Activated CD4-positive, alpha-beta T cell treated with anti-CD3 and anti-CD28 coated beads, Interleukin-2, amount 10 ng/mL, durations not matched to agents 24 days and 14 days (primary cell): ENCODE results near the gene C3orf22. TPM values are rescaled to one million over a fixed set of nuclear protein-coding genes. Genes with fewer than 3 reads are reported as not detected.

Experiments used
- DNase-seq: peaks from one replicate; pipeline ENCODE4 v3.0.0; 2022
- H3K27ac Mint-ChIP-seq: one replicate; pipeline ENCODE4 v1.8.0; 2022; ENCODE audit warnings: mild to moderate bottlenecking, mixed read lengths
- H3K27me3 Mint-ChIP-seq: one replicate; pipeline ENCODE4 v1.8.0; 2022; ENCODE audit warnings: mixed read lengths
- H3K36me3 Mint-ChIP-seq: one replicate; pipeline ENCODE4 v1.8.0; 2022; ENCODE audit warnings: low read depth, mild to moderate bottlenecking, mixed read lengths
- H3K4me1 Mint-ChIP-seq: one replicate; pipeline ENCODE4 v1.8.0; 2021; ENCODE audit warnings: mixed read lengths
- H3K4me3 Mint-ChIP-seq: one replicate; pipeline ENCODE4 v1.8.0; 2022; ENCODE audit warnings: mild to moderate bottlenecking, moderate library complexity, mixed read lengths
- H3K9me3 Mint-ChIP-seq: one replicate; pipeline ENCODE4 v1.8.0; 2021; ENCODE audit warnings: mixed read lengths
- intact Hi-C: fragments of 100-400 bp; cut with micrococcal nuclease; formaldehyde crosslinking; loops from one replicate; pipeline ENCODE4 v1.15.1; 2023
- total RNA-seq: library from RNA; stranded (reverse); gene quantifications from 2 replicates; pipeline ENCODE4 v1.2.3, GENCODE V29; 2022

Gene C3orf22
- total RNA-seq, 1 donor from 2014 or later: not detected

GRCh38 chr3:126570103-126570541 is 11.4 kb upstream of the C3orf22 start:
- no peaks in the 10 kb centered on the region for H3K9me3 Mint-ChIP-seq

GRCh38 chr3:126569390-126569975 is 10.8 kb upstream of the C3orf22 start:
- H3K36me3 Mint-ChIP-seq: no peaks in the 10 kb centered on the region
- DNase-seq: peak; percentile 46
- H3K27ac Mint-ChIP-seq: no peak overlapping the region
- peaks cover 7% of the 10 kb centered on the region for H3K27me3 Mint-ChIP-seq
- intact Hi-C loops: no loop called here
- no peaks in the 10 kb centered on the region for H3K4me1 Mint-ChIP-seq
- no peak overlapping the region for H3K4me3 Mint-ChIP-seq
- H3K9me3 Mint-ChIP-seq: no peaks in the 10 kb centered on the region

More at GRCh38 chr3:126570103-126570541, 11.4 kb upstream of the C3orf22 start:
- Mint-ChIP-seq H3K27ac (no peak overlapping the region), H3K27me3 (peaks cover 7% of the 10 kb centered on the region), H3K36me3 (no peaks in the 10 kb centered on the region), H3K4me3 (no peak overlapping the region), H3K4me1 (no peaks in the 10 kb centered on the region)
- intact Hi-C loops: no loop called here
- DNase-seq: peak; percentile 48

- Mint-ChIP-seq H3K9me3 (no peaks in the 10 kb centered on the region), H3K4me3 (no peak overlapping the region), H3K4me1 (no peaks in the 10 kb centered on the region), H3K27ac (no peak overlapping the region), H3K27me3 (peaks cover 7% of the 10 kb centered on the region), H3K36me3 (no peaks in the 10 kb centered on the region)
- intact Hi-C loops: no loop called here
- DNase-seq: peak; percentile 41
These were observed 10.1 kb upstream of the C3orf22 start for GRCh38 chr3:126568776-126569342.

- peaks cover 7% of the 10 kb centered on the region for H3K27me3 Mint-ChIP-seq
- H3K4me3 Mint-ChIP-seq: no peak overlapping the region
- peak; percentile 40 for DNase-seq
These were observed 9.1 kb upstream of the C3orf22 start for GRCh38 chr3:126567696-126568438.

GRCh38 chr3:126562737-126563276 is 4.1 kb upstream of the C3orf22 start:
- no peaks in the 10 kb centered on the region for H3K4me1 Mint-ChIP-seq
- no peak for DNase-seq
- no peaks in the 10 kb centered on the region for H3K36me3 Mint-ChIP-seq
- intact Hi-C loops: no loop called here
- no peak overlapping the region for H3K4me3 Mint-ChIP-seq
- peaks cover 19% of the 10 kb centered on the region for H3K27me3 Mint-ChIP-seq
- H3K27ac Mint-ChIP-seq: no peak overlapping the region
- no peaks in the 10 kb centered on the region for H3K9me3 Mint-ChIP-seq

More at GRCh38 chr3:126567696-126568438, 9.1 kb upstream of the C3orf22 start:
- H3K27ac Mint-ChIP-seq: no peak overlapping the region
- intact Hi-C loops: no loop called here
- H3K36me3 Mint-ChIP-seq: no peaks in the 10 kb centered on the region
- no peaks in the 10 kb centered on the region for H3K9me3 Mint-ChIP-seq
- H3K4me1 Mint-ChIP-seq: no peaks in the 10 kb centered on the region

- H3K4me3 Mint-ChIP-seq: no peak overlapping the region
- no peak for DNase-seq
- no peaks in the 10 kb centered on the region for H3K4me1 Mint-ChIP-seq
- H3K27ac Mint-ChIP-seq: no peak overlapping the region
- intact Hi-C loops: no loop called here
- H3K27me3 Mint-ChIP-seq: peaks cover 11% of the 10 kb centered on the region
- no peaks in the 10 kb centered on the region for H3K36me3 Mint-ChIP-seq
- no peaks in the 10 kb centered on the region for H3K9me3 Mint-ChIP-seq
These were observed 971 bp downstream of the C3orf22 start for GRCh38 chr3:126557761-126558160.

- Mint-ChIP-seq H3K27me3 (peaks cover 8% of the 10 kb centered on the region), H3K4me1 (no peaks in the 10 kb centered on the region), H3K27ac (no peak overlapping the region), H3K36me3 (no peaks in the 10 kb centered on the region), H3K9me3 (no peaks in the 10 kb centered on the region), H3K4me3 (no peak overlapping the region)
- DNase-seq: no peak
- intact Hi-C loops: no loop called here
These were observed 1.4 kb downstream of the C3orf22 start for GRCh38 chr3:126557415-126557745.

GRCh38 chr3:126556637-126557414 is 1.9 kb downstream of the C3orf22 start:
- Mint-ChIP-seq H3K27ac (no peak overlapping the region), H3K9me3 (no peaks in the 10 kb centered on the region), H3K27me3 (peaks cover 8% of the 10 kb centered on the region), H3K4me1 (no peaks in the 10 kb centered on the region), H3K36me3 (no peaks in the 10 kb centered on the region), H3K4me3 (no peak overlapping the region)
- intact Hi-C loops: no loop called here
- no peak for DNase-seq

- no peak overlapping the region for H3K27ac Mint-ChIP-seq
- H3K36me3 Mint-ChIP-seq: no peaks in the 10 kb centered on the region
- DNase-seq: no peak
- H3K4me3 Mint-ChIP-seq: no peak overlapping the region
- H3K27me3 Mint-ChIP-seq: peaks cover 5% of the 10 kb centered on the region
- intact Hi-C loops: no loop called here
- H3K9me3 Mint-ChIP-seq: no peaks in the 10 kb centered on the region
- no peaks in the 10 kb centered on the region for H3K4me1 Mint-ChIP-seq
These were observed 2.7 kb downstream of the C3orf22 start for GRCh38 chr3:126555795-126556636.

- Mint-ChIP-seq H3K27ac (no peak overlapping the region), H3K4me1 (no peaks in the 10 kb centered on the region), H3K4me3 (no peak overlapping the region), H3K36me3 (no peaks in the 10 kb centered on the region), H3K27me3 (no peaks in the 10 kb centered on the region), H3K9me3 (no peaks in the 10 kb centered on the region)
- intact Hi-C loops: no loop called here
- DNase-seq: no peak
These were observed 3.9 kb downstream of the C3orf22 start for GRCh38 chr3:126554560-126555525.

- DNase-seq: no peak
- no peak overlapping the region for H3K4me3 Mint-ChIP-seq
- intact Hi-C loops: no loop called here
- H3K9me3 Mint-ChIP-seq: no peaks in the 10 kb centered on the region
- no peaks in the 10 kb centered on the region for H3K27me3 Mint-ChIP-seq
- no peaks in the 10 kb centered on the region for H3K36me3 Mint-ChIP-seq
- no peaks in the 10 kb centered on the region for H3K4me1 Mint-ChIP-seq
- no peak overlapping the region for H3K27ac Mint-ChIP-seq
These were observed 5.2 kb downstream of the C3orf22 start for GRCh38 chr3:126553284-126554084.
